GM04503 (cell line): ENCODE measurements around the gene FEN1.

Experiments
- DNase-seq: peaks from one replicate; pipeline ENCODE4 v3.0.0-alpha.2; 2012; ENCODE audit warnings: low read depth

The FEN1 gene

DNA sequence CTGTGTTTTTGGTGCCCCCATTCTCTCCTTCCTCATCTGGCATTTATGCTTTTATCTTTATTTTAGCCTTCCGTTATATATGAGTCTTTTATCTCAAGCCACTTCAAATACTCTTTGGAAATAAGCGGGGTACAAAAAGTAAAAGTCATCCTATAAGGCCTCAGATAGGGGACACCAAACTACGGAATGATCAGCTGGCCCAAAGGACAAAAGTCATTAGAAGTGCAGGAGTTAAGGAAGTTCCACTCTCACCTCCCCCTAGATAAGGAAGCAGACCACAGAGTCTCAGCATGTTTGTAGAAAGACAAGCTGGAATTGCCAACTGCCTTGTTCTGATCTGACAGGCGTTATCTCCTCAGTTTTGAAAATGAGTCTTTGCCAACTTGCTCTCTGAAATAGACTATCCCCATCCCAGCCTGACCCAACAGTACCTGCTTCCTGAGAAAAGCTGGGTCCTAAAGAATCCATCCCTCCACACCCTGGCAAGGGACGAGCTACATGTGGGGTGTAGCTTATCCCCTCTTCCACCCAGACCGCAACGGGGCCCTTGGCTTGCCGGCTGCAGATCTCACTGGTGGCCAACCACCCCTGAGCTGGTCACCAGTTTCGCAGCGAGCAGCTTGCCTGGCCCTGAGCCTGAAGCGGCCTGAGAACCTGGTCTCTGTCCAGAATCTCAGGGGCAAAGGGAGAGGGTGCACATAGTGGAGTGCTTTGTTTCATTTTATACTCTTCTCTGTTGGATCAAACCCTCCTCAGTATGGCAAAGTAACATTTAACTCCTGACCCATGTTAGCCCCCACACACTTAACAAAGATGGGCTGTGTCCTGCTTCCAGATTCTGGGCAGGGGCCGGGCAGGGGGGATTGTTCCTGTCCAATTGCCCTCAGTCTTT is 49.2 kb downstream of the FEN1 start:
- DNase-seq = no peak

GRCh38 chr11:61842528-61842820 is 49.8 kb downstream of the FEN1 start:
- no peak for DNase-seq

GRCh38 chr11:61844909-61845565 is 52.3 kb downstream of the FEN1 start:
- DNase-seq = no peak

GRCh38 chr11:61846362-61847020 is 53.8 kb downstream of the FEN1 start:
- DNase-seq = no peak
